Mucosa of rectum (tissue), 2 donors: Measurements from ENCODE around the gene FGD5.

Experiments used
- H3K27ac ChIP-seq, 2 donors: one replicate each; pipeline ENCODE4 v1.7.0; 2013; ENCODE audit warnings: inconsistent platforms in 2 of 2, low read depth in 2 of 2, low read length in 2 of 2
- H3K27me3 ChIP-seq, 2 donors: one replicate each; pipeline ENCODE4 v1.7.0; 2013; ENCODE audit warnings: low read length in 2 of 2; ENCODE audit not compliant: control insufficient read depth in 2 of 2, insufficient read depth in 2 of 2
- H3K36me3 ChIP-seq, 2 donors: one replicate each; pipeline ENCODE4 v1.7.0; 2013; ENCODE audit warnings: low read length in 2 of 2; ENCODE audit not compliant: control insufficient read depth in 2 of 2, insufficient read depth in 2 of 2
- H3K4me1 ChIP-seq, 2 donors: one replicate each; pipeline ENCODE4 v1.7.0; 2013; ENCODE audit warnings: low read length in 2 of 2, mild to moderate bottlenecking in 1 of 2; ENCODE audit not compliant: control insufficient read depth in 2 of 2, insufficient read depth in 2 of 2
- H3K4me3 ChIP-seq, 2 donors: one replicate each; pipeline ENCODE4 v1.7.0; 2013; ENCODE audit warnings: low read length in 2 of 2
- H3K9ac ChIP-seq, 2 donors: one replicate each; pipeline ENCODE4 v1.7.0; 2013; ENCODE audit warnings: low read length in 2 of 2, low read depth in 1 of 2, mild to moderate bottlenecking in 1 of 2
- H3K9me3 ChIP-seq, 2 donors: one replicate each; pipeline ENCODE4 v1.7.0; 2013; ENCODE audit warnings: low read length in 2 of 2; ENCODE audit not compliant: control insufficient read depth in 2 of 2
- donor health status: healthy.
- donor health status: Normal muscosa, but diverticular disease.

FGD5 gene

DNA sequence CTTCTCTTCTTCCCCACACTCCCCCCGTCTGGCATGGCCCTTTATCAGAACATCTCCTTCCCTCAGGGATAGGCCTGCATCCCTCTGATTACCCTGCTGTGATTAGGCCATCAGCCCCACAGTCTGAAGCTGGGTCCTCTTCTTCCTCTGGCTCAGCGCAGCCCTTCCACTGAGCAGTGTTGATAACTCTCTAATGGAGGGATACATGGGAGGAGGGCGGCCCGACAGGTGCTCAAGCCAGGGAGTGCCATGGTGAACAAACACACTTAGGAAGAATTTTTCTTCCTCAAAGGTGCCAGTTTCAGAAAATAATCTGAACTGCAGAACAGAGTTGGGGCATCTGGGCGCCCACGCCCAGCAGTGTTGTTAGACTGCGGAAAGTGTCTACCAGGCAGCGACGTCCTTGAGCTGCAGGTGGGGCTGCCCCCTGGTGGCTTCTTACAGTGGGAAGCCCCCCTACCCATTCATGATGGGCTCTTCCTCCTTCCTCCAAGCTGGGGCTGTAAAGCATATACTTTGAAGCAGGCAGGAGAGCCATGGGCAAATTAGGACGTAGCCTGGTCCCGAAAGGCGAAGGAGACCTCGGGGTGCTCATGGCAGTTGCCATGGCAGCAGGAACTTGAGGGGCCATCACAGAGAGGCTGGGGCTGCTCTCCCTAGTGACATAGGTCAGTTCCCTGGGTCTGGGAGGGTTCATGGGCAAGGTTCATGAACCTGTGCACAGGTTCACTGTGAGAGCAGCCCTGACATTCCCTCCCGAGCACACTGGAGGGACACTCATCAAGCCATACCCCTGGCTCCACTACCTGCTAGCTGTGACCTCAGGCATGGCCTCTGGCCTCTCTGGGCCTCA is 95.4 kb downstream of the FGD5 start:
- Histone ChIP-seq H3K36me3 (no peaks in the 10 kb centered on the region), H3K9me3 (no peaks in the 10 kb centered on the region), H3K27me3 (peaks cover 0 to 3% of the 10 kb centered on the region in 2 donors), H3K4me3 (no peak overlapping the region), H3K4me1 (peaks cover 0 to 3% of the 10 kb centered on the region in 2 donors), H3K9ac (no peak overlapping the region), H3K27ac (no peak overlapping the region)

DNA sequence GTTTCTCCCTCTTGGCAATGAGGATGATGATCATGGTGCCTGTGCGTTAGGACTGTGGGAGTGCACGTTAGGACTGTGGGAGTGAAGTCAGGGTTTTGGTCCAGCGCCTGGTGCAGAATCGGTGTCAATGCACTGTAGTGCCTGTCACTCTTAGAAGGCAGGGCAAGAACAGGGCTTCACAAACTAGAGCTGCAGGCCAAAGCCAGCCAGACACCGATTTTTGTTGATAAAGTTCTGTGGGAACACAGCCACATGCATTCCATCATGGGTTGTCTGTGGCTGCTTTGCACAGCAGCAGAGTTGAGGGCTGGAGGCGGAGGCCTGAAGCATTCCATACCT is 96.0 kb downstream of the FGD5 start:
- H3K36me3 ChIP-seq: no peaks in the 10 kb centered on the region
- H3K9ac ChIP-seq: no peak overlapping the region
- no peaks in the 10 kb centered on the region for H3K9me3 ChIP-seq
- H3K27ac ChIP-seq: no peak overlapping the region
- peaks cover 0 to 3% of the 10 kb centered on the region in 2 donors for H3K27me3 ChIP-seq
- H3K4me3 ChIP-seq: no peak overlapping the region
- no peaks in the 10 kb centered on the region for H3K4me1 ChIP-seq

DNA sequence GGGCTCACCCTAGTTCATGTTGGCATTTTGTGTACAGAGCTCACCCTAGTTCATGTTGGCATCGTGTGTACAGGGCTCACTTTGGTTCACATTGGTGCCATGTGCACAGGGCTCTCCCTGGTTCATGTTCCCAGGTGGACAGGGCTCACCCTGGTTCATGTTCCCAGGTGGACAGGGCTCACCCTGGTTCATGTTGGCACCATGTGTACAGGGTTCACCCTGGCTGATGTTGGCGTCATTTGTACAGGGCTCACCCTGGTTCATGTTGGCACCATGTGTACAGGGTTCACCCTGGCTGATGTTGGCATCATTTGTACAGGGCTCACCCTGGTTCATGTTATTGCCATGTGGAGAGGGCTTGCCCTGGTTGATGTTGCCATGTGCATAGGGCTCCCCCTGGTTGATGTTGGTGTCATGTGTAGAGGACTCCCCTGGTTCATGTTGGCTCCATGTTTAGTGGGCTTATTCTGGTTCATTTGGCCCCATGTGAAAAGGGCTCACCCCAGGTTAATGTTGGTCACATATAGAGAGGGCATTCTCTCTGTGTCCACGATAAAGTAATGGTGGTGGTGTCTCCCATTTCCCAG is 97.0 kb downstream of the FGD5 start:
- Histone ChIP-seq H3K27ac (no peak overlapping the region), H3K36me3 (no peaks in the 10 kb centered on the region), H3K9me3 (no peaks in the 10 kb centered on the region), H3K27me3 (peaks cover 0 to 3% of the 10 kb centered on the region in 2 donors), H3K4me3 (no peak overlapping the region), H3K4me1 (no peaks in the 10 kb centered on the region), H3K9ac (no peak overlapping the region)

DNA sequence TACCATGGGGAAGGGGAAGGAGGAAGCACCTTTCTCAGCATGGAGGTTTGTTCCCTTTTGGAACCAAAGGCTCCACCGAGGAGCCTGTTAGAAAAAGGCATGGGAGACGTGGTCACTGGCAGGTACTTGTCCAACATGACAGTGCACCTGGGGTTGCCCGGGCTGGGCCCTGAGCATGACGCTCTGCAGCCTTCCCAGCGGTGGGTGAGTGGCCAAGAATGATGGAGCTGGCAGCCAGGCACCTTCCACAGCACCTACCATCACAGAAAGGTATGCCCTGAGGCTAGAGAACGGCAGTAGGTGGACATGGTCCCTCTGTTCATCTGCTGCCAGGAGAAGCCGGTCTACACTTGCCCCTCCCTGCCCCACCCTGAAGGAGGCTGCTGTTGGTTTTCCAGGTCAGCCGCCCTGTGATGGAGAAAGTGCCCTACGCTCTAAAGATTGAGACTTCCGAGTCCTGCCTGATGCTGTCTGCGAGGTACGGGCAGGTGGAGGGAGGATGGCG is 99.6 kb downstream of the FGD5 start:
- no peak overlapping the region for H3K27ac ChIP-seq
- no peak overlapping the region for H3K4me3 ChIP-seq
- H3K9ac ChIP-seq: no peak overlapping the region
- no peaks in the 10 kb centered on the region for H3K9me3 ChIP-seq
- H3K27me3 ChIP-seq: peaks cover 0 to 3% of the 10 kb centered on the region in 2 donors
- peaks cover 0 to 4% of the 10 kb centered on the region in 2 donors for H3K4me1 ChIP-seq
- no peaks in the 10 kb centered on the region for H3K36me3 ChIP-seq

DNA sequence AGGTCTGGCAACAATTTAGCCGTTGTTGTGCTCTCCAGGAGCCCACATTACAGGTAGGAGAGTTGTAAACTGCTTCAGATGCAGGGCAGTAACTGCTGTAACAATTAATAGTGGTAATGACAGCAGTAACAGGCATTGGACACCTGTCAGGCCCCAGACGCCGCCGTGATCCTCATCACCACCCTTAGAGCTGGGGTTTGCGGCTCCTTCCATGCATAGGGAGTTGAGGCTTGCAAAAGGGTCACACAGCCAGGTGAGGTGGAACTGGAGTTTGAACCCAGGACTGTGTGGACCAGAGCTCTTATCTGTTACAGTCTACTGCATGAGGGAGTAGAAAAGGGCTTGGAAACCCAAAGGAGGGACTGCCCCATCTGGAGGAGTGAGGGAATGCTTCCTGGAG is 101.8 kb downstream of the FGD5 start:
- H3K9me3 ChIP-seq: no peaks in the 10 kb centered on the region
- no peak overlapping the region for H3K27ac ChIP-seq

DNA sequence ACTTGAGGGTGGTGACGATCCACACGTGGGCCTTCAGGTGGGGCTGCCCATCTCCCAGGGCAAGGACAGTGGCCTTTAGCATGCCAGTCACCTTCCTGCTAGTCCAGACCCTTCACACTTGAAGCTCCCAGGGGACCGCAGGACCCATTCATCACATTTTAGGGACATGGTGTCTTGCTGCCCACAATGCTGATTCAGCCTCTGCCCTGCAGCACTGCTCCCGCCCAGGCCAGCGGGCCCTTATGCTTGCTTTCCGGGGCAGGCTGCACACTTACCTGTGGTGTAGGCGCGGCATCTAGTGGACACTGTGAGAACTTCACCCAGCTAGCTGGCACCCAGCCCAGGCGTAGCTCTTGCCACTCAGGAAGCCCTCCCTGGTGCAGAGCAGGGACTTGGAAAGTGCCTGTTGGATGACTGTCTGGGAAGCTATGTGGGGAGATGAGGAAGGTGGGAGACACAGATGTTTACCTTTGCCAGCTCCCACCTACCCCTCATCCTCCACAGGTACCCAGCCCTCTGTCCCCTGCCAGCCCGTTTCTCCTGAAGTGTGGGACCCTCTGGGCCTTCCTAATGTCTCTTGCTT is 102.4 kb downstream of the FGD5 start:
- Histone ChIP-seq H3K4me1 (peaks cover 2 to 4% of the 10 kb centered on the region in 2 donors), H3K27ac (no peak overlapping the region), H3K4me3 (no peak overlapping the region), H3K9ac (no peak overlapping the region), H3K9me3 (no peaks in the 10 kb centered on the region), H3K36me3 (peaks cover 0 to 2% of the 10 kb centered on the region in 2 donors), H3K27me3 (no peaks in the 10 kb centered on the region)

More for the DNA sequence above, 101.8 kb downstream of the FGD5 start:
- H3K36me3 ChIP-seq: no peaks in the 10 kb centered on the region
- H3K4me1 ChIP-seq: peaks cover 1 to 4% of the 10 kb centered on the region in 2 donors
- H3K27me3 ChIP-seq: no peaks in the 10 kb centered on the region
- H3K4me3 ChIP-seq: no peak overlapping the region
- H3K9ac ChIP-seq: no peak overlapping the region

DNA sequence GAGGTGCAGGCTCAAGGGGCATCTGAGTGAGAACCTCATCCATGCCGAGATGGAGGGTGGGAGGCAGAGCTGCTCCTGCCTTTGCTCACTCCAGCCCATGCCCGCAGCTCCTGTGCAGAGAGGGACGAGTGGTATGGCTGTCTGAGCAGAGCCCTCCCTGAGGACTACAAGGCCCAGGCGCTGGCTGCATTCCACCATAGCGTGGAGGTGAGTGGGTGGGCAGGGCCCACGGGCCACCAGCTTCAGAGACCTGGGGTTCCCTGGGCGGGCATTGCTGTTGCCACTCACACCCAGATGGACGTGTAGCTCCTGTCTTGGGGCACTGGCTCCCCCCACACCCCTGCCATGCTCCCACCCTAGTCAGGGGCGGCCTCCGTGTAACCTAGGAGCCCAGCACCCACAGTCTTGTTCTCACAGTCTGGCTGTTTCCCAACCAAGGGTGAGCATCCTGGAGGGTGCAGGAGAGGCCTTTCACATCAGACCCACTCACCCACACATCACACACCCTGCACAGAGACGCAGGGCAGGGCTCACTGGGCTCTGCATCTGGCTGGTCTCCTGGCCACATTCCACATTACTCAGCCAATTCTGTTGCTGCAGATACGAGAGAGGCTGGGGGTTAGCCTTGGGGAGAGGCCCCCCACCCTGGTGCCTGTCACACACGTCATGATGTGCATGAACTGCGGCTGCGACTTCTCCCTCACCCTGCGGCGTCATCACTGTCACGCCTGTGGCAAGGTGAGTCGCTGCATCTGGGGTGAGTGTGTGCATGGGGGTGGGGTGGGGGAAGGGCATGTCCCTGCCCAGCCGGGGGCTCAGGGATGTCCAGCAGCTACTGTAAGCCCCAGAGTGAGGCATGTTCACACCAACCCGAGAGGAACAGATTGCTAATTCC is 103.3 kb downstream of the FGD5 start:
- H3K27ac ChIP-seq: no peak overlapping the region
- peaks cover 2 to 4% of the 10 kb centered on the region in 2 donors for H3K4me1 ChIP-seq
- no peaks in the 10 kb centered on the region for H3K27me3 ChIP-seq
- no peaks in the 10 kb centered on the region for H3K9me3 ChIP-seq
- H3K9ac ChIP-seq: no peak overlapping the region
- H3K4me3 ChIP-seq: no peak overlapping the region
- H3K36me3 ChIP-seq: peaks cover 0 to 3% of the 10 kb centered on the region in 2 donors

DNA sequence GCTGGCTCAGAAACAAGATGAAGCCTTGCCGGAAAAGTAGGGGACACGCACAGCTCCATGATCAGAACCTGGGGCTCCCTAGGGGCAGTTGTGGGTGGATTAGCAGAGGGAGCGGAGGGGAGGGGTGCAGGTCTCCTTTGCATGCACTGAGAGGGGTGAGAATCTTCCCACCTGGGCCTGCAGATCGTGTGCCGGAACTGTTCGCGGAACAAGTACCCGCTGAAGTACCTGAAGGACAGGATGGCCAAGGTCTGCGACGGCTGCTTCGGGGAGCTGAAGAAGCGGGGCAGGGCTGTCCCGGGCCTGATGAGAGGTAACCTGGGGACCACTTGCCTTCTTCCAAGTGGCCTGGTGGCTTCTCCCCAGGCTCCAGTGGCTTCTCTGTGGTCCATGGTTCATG is 104.1 kb downstream of the FGD5 start:
- H3K9me3 ChIP-seq: no peaks in the 10 kb centered on the region
- peaks cover 2 to 4% of the 10 kb centered on the region in 2 donors for H3K4me1 ChIP-seq
- H3K27me3 ChIP-seq: no peaks in the 10 kb centered on the region
- no peak overlapping the region for H3K9ac ChIP-seq
- H3K27ac ChIP-seq: no peak overlapping the region
- peaks cover 0 to 3% of the 10 kb centered on the region in 2 donors for H3K36me3 ChIP-seq
- H3K4me3 ChIP-seq: no peak overlapping the region

DNA sequence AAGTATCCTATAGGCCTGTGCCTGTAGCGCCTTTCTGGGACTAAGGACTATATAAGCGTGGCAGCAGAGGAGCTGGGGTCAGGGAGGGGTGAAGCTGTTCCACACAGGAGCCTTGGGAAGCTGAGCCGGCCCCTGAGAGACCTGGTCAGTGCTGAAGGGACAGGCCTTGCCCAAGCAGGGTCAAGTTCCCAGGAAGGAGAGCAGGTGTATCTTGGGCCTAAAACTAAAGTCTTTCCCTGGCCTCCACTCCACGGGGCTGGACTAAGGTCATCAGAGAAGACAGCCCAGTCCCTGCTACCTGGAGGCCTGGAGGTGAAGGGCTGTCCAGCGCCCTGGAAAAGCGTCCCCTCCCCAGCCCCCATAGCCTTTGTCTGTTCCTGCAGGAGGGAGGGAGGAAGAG is 104.7 kb downstream of the FGD5 start:
- Histone ChIP-seq H3K36me3 (peaks cover 0 to 3% of the 10 kb centered on the region in 2 donors), H3K27me3 (no peaks in the 10 kb centered on the region), H3K4me3 (no peak overlapping the region), H3K9me3 (no peaks in the 10 kb centered on the region), H3K9ac (no peak overlapping the region), H3K4me1 (peaks cover 2 to 4% of the 10 kb centered on the region in 2 donors), H3K27ac (no peak overlapping the region)
